Uterus (tissue), 4 donors: ENCODE data around the gene FAM78A. TPM values are rescaled to one million over a fixed set of nuclear protein-coding genes. Genes with fewer than 3 reads are reported as not detected.

Source experiments
- DNase-seq, 2 donors: peaks; one replicate each; pipeline ENCODE4 v3.0.0-alpha.2; 2019 to 2020
- H3K27ac ChIP-seq, 2 donors: fragments of 200-600 bp; sonication (generic); 1 replicate in 1 of 2; 2 replicates in 1 of 2; pipeline ENCODE4 v1.5.1; 2016 to 2018
- H3K27me3 ChIP-seq, 2 donors: fragments of 200-600 bp; sonication (generic); one replicate each; pipeline ENCODE4 v1.5.1; 2018 to 2019; ENCODE audit warnings: control low read depth in 1 of 2
- H3K36me3 ChIP-seq, 2 donors: fragments of 200-600 bp; sonication (generic); one replicate each; pipeline ENCODE4 v1.5.1; 2019; ENCODE audit warnings: control low read depth in 1 of 2
- H3K4me1 ChIP-seq, 2 donors: fragments of 200-600 bp; sonication (generic); one replicate each; pipeline ENCODE4 v1.5.1; 2018 to 2019; ENCODE audit warnings: control low read depth in 1 of 2
- H3K4me3 ChIP-seq, 2 donors: fragments of 200-600 bp; sonication (generic); 1 replicate in 1 of 2; 2 replicates in 1 of 2; pipeline ENCODE4 v1.5.1; 2018 to 2019; ENCODE audit warnings: mild to moderate bottlenecking in 1 of 2
- H3K9me3 ChIP-seq, 2 donors: fragments of 200-600 bp; sonication (generic); one replicate each; pipeline ENCODE4 v1.5.1; 2019; ENCODE audit warnings: control low read depth in 1 of 2
- CTCF ChIP-seq, 4 experiments: fragments of 200-600 bp in 2 of 4; fragments of 450-650 bp in 2 of 4; sonication (generic) in 2 of 4; IDR thresholded peaks; one replicate each; pipeline ENCODE4 v1.5.1; 2016 to 2019; ENCODE audit warnings: antibody characterized with exemption in 4 of 4, mild to moderate bottlenecking in 2 of 4, moderate library complexity in 1 of 4
- POLR2A ChIP-seq, 2 donors: fragments of 450-650 bp; IDR thresholded peaks; one replicate each; pipeline ENCODE4 v1.6.1; 2016; ENCODE audit warnings: antibody characterized with exemption in 2 of 2, mild to moderate bottlenecking in 1 of 2, moderate library complexity in 1 of 2
- intact Hi-C: fragments of 100-400 bp; cut with DNase I; formaldehyde crosslinking; loops from one replicate; pipeline ENCODE4 v1.15.1; 2023; ENCODE audit warnings: low total_unique reads
- total RNA-seq, 4 donors: library from RNA; depleted of rRNA in 3 of 4; stranded (reverse); fragments of >200 nt in 3 of 4; gene quantifications; one replicate each; pipeline versions ENCODE4 v1.1.0 to v1.2.4, GENCODE V29; 2014 to 2023
- donor health status: DM: yes; HTN: yes; CAD: no.

Gene FAM78A
- total RNA-seq, 4 donors from 2014 or later, result 0.26 to 15.9 (median 3.6) TPM

DNA sequence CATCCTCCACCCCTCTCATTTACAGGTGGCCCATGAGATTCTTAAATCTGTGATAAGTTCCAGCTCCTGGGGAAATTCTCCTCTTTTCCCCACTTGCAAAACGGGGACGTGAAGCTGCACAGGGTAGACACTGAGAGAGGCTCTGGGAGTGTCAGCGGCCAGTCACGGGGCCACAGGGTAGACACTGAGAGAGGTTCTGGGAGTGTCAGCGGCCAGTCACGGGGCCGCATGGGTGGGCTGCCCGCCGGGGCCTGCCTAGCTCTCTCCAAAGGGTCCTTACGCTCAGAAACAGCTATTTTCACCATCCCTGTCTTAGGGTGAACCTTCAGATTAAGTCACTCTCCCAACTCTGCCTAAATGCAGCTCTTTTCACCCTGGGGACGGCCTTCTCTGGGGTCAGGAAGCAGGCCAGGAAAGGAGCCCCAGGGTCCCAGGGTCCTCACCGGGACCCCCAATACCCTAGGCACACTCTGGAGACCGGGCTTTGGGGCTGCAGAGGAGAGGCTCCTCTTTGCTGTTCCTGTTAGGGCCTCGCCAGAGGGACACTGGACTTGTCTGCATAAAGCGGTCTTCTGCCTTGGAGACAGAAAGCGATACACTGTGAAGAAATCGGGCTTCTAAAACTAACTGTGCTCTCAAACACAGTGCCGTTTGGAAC, 1.5 kb downstream of the FAM78A start:
- peak overlapping the region; percentile 57 to 76 for H3K27ac ChIP-seq
- H3K9me3 ChIP-seq, result no peaks in the 10 kb centered on the region
- H3K27me3 ChIP-seq, result no peaks in the 10 kb centered on the region
- H3K36me3 ChIP-seq, result no peaks in the 10 kb centered on the region
- intact Hi-C loops, result no loop called here
- TF ChIP-seq CTCF (IDR thresholded peaks at IDR 0.05) (no peak), POLR2A (IDR thresholded peaks at IDR 0.05) (no peak)
- H3K4me1 ChIP-seq, result peaks cover 0 to 8% of the 10 kb centered on the region in 2 donors
- DNase-seq, result no peak
- peak overlapping the region in 1 of 2 donors; percentile 7 for H3K4me3 ChIP-seq

GRCh38 chr9:131273856-131274673, 2.2 kb downstream of the FAM78A start:
- TF ChIP-seq CTCF (IDR thresholded peaks at IDR 0.05) (no peak), POLR2A (IDR thresholded peaks at IDR 0.05) (no peak)
- no peak overlapping the region for H3K4me3 ChIP-seq
- H3K27me3 ChIP-seq, result no peaks in the 10 kb centered on the region
- peaks cover 0 to 8% of the 10 kb centered on the region in 2 donors for H3K4me1 ChIP-seq
- H3K27ac ChIP-seq, result peak overlapping the region; percentile 57 to 76
- H3K36me3 ChIP-seq, result no peaks in the 10 kb centered on the region
- intact Hi-C loops, result no loop called here
- DNase-seq, result no peak
- H3K9me3 ChIP-seq, result no peaks in the 10 kb centered on the region

GRCh38 chr9:131273146-131273855, 3.0 kb downstream of the FAM78A start:
- Histone ChIP-seq H3K9me3 (no peaks in the 10 kb centered on the region), H3K27ac (peak overlapping the region; percentile 57 to 76), H3K4me1 (peaks cover 0 to 8% of the 10 kb centered on the region in 2 donors), H3K36me3 (no peaks in the 10 kb centered on the region), H3K4me3 (no peak overlapping the region), H3K27me3 (no peaks in the 10 kb centered on the region)
- intact Hi-C loops, result no loop called here
- DNase-seq, result no peak
- no peak for TF ChIP-seq POLR2A (IDR thresholded peaks at IDR 0.05)
- no peak for TF ChIP-seq CTCF (IDR thresholded peaks at IDR 0.05)

DNA sequence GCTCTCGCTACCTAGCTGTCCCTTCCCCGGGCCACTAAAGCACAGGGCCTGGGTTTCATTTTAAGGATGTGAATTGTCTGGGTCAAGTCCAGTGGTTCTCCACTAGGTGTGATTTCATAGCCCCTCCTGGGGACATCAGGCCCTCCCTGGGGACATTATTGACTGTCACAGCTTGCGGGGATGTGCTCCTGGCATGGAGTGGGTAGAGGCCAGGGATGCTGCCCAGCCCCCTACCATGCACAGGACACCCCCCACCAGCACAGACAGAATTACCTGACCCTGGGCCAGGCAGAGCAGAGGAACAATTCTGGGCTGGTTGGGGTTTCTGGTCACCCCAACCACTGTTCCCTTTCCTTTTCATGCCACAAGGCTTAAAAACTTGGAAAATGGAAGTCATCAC, 4.1 kb downstream of the FAM78A start:
- Histone ChIP-seq H3K36me3 (no peaks in the 10 kb centered on the region), H3K4me3 (no peak overlapping the region), H3K27ac (peak overlapping the region in 1 of 2 donors; percentile 49), H3K27me3 (no peaks in the 10 kb centered on the region), H3K9me3 (no peaks in the 10 kb centered on the region), H3K4me1 (peaks cover 0 to 5% of the 10 kb centered on the region in 2 donors)
- DNase-seq, result no peak
- TF ChIP-seq CTCF (IDR thresholded peaks at IDR 0.05) (no peak), POLR2A (IDR thresholded peaks at IDR 0.05) (no peak)
- intact Hi-C loops, result no loop called here
